GM19193 (cell line): ENCODE results near the gene C19orf44.

Source experiments
- POLR2A ChIP-seq: IDR thresholded peaks from 4 replicates; pipeline ENCODE4 v1.6.1; 2011; ENCODE audit not compliant: insufficient read depth, insufficient read length; ENCODE audit errors: extremely low read depth

C19orf44 gene

DNA sequence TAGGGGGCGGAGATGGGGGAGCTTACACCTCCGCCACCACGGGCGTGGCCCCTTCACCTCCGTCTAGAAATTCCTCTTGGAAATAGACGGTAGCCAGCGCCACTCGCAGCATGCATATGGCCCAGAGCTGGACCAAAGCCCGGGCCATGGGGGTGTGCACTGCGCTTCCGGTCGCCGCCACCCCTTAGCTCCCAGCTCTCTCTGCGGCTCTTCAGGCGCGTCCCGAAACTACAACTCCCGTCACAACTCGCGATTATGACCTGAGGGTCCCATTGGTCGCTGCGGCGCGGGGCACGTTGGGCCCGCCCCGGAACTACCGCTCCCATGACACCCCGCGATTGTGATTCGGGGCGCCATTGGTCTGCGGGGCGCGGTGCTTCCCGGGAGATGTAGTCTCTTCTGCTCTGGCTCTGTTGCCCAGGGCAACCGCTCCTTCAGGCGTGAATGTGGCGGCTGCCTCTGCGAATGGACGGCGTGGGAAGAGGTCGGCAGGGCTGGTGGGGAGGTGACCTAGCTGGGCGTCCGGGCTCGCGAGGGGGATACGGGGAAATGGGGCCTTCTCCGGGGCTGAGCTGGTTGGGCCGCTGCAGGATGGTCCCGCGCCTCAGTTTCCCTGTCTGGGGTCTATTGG, at the start of gene C19orf44, which contains the start of gene CALR3:
TSS of gene C19orf44 (plus strand) at position 413 of the 631 bp plus-strand sequence. CDS start 4,399 bp downstream, outside the sequence.
TSS of gene CALR3 (minus strand) at position 186 of the 631 bp plus-strand sequence. CDS start at position 148, 38 bp downstream.
- peak; percentile 85 for TF ChIP-seq POLR2A

DNA sequence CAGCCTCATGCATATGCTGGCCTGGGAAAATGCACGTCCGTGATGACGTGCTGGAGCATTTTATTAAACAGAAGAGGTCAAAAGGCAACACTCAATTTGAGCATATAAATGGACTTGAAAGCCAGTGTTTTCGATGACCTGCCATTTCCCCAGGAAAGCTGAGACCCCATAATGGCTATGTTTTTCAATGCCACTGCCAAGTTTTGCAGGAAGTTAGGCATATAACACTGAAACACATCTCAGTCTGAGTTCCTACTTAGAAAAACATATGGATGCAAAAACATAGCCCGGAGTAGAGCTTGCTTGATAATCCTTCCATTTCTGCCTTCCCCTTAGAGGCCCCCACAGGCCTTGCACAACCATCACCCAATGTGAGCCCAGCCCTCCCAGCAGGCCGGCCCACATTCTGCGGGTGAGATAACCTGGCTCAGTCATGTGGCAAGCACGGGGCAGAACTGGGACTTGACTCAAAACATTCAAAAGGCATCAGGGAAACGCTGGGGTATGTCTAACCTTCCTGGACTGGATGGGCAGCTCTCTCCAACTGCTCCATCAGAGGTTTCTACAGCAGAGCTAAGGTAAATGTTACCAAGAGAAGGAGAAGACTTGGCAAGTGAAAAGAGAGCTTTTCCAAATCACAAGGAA, 49.3 kb upstream of the C19orf44 start:
- peak; percentile 12 for TF ChIP-seq POLR2A

DNA sequence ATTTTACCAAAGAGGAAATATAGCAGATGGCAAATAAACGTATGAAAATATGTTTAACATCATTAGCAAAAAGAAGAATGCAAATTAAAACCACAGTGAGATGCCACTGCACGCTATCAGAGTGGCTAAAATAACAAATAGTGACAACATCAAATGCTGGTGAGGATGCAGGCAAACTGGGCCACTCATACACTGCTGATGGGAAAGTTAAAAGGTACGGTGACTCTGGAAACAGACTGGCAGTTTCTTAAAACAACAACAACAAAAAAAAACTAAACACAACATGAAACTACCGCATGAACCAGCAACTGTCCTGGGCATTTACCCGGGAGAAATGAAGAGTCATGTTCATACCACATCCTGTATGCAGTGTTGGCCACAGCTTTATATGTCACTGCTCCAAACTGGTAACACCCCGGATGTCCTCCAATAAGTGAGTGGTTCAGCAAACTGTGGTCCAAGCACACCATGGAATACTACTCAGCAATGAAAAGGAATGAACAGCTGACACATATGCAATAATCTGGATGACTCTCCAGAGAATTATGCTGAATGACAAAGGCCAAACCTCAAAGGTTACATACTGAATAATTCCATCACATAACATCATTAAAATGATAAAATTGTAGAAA, 46.7 kb upstream of the C19orf44 start:
- TF ChIP-seq POLR2A: no peak

- no peak for TF ChIP-seq POLR2A
Measured at GRCh38 chr19:16452325-16452724, 43.9 kb upstream of the C19orf44 start.

DNA sequence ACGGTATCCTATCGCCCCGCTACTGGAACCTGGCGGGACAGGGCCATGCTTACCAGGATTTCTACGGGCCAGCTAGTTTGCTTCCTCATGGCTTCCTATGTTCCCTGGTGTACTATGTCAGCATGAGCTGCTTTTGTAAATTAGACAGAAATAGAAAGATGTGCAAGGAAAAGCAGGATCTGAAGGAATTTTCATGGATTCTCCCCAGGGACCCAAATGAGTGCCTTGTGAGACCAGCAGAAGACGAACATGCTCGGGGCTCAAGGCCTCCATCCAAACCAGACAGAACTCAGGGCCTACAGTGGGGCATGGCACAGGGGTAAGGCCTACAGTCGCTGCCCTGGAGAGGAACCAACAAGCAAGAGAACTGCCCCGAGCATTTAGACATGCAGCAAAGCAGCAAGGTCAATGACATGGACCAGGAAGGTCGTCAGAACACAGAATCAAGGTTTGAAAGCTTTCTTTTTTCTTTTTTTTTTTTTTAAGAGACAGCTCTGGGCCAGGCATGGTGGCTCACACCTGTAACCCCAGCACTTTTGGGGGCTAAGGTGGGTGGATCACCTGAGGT, 41.8 kb upstream of the C19orf44 start:
- no peak for TF ChIP-seq POLR2A

- TF ChIP-seq POLR2A: no peak
Measured at GRCh38 chr19:16455489-16455888, 40.7 kb upstream of the C19orf44 start.

GRCh38 chr19:16456652-16457194, 39.5 kb upstream of the C19orf44 start:
- TF ChIP-seq POLR2A: no peak

GRCh38 chr19:16457195-16457953, 38.8 kb upstream of the C19orf44 start:
- no peak for TF ChIP-seq POLR2A

DNA sequence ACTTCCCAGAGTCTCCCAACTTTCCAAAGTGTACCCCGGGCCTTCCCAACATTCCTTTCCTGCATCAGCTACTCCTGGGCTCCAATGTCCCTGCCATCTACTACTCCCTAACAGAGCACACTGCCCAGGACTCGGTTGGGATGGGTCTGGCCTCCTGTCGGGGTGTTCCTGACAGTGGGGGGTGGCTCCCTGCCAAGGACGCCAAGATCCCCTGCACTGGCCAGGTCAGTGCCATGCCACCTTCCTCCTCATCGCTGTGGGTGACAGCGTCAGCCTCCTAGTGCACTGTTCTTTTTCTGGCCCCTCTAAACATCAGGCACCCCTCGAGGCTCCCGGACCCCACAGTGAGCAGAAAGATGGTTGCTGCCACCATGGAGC, 38.3 kb upstream of the C19orf44 start:
- no peak for TF ChIP-seq POLR2A

DNA sequence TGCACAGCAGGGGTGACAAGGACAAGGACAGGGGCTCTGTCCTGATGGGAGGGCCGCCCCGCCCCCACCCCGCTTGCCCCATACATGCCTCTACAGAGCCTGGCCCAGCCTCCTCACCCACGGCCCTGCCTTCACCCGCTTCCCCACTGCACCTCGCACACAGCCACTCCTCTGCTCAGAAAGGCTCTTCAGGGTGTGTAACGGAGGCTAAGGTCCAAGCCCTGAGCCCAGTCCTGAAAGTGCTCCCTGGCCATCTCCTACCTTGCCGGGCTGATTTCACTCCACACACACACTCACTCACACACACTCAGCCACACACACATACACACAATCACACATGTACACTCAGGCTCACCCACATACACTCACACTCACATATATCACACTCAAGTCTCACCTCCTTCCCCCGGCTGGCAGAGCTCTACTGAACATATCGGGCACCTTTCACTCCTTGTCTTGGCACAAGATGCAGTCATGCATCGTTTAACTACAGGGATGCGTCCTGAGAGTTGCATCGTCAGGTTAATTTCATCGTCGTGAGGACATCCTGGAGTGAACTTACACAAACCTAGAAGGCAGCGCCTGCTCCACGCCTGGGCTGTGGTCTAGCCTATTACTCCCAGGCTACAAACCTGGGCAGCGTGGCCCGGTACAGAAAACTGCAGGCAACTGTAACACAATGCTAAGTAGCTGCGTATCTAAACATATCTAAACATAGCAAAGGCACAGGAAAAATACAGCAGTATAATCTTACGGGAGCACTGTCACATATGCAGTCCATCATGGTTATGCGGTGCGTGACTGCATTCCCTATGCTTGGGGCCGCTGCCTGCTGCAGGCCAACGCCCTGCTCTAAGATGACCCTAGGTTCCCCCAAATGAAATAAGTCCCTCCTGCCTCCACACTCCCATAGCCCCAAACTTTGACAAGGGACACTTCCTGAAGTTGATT, 37.5 kb upstream of the C19orf44 start:
- TF ChIP-seq POLR2A: no peak

- no peak for TF ChIP-seq POLR2A
Measured at GRCh38 chr19:16459680-16460079, 36.5 kb upstream of the C19orf44 start.

DNA sequence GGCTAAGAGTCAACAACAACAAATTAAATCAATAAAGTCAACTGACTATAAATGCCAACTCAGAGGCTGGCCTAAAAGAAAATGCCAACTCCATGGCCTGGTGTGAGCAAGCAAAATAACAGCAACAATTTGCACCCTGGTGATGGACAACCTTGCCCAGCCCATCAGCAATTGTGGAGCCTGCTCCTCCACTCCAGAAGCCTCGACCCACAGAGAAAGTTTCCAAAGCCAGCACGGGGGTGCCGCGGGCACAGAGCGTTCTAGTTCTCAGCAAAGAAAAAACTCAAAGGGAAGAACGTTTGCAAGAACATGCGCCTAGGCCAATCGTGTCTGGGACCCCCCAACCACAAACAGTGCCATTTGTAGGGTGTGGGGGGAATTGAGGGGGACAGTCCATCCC, 35.7 kb upstream of the C19orf44 start:
- no peak for TF ChIP-seq POLR2A

DNA sequence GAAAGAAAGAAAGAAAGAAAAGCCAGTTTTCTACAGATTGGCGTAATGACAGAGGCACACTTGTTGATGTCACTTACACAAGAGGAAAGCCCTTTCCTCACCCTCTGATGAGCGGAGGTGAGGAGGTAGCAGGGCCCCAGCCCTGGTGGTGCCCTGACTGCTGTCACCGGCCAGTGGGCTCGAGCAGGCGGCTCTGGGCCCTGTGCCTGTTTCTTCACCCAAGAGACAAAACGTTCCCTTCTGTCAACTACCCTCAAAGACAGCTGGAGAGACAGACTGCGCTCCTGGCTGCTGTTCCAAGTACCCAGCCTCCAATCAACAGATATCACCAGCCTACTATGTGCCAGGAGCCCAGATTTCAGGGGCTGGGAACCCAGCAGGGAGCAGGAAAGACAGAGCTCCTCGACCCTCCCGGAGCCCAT, 34.6 kb upstream of the C19orf44 start:
- no peak for TF ChIP-seq POLR2A
